ENCODE measurements around the gene PTPRG.

The PTPRG gene

GRCh38 chr3:61765157-61765876 is 203.9 kb downstream of the PTPRG start:
- no peak for DNase-seq (ENCODE audit: low read depth, low spot score)

- no peak for DNase-seq (ENCODE audit: low read depth, low spot score)
Measured at GRCh38 chr3:61768284-61769037, 207.1 kb downstream of the PTPRG start.

- DNase-seq (ENCODE audit: low read depth, low spot score), result no peak
Measured at GRCh38 chr3:61769266-61769990, 208.1 kb downstream of the PTPRG start.

- no peak for DNase-seq (ENCODE audit: low read depth, low spot score)
Measured at GRCh38 chr3:61771976-61772375, 210.6 kb downstream of the PTPRG start.

GRCh38 chr3:61772456-61772855 is 211.1 kb downstream of the PTPRG start:
- no peak for DNase-seq (ENCODE audit: low read depth, low spot score)

- no peak for DNase-seq (ENCODE audit: low read depth, low spot score)
Measured at GRCh38 chr3:61774279-61774890, 213.0 kb downstream of the PTPRG start.

GRCh38 chr3:61776390-61776789 is 215.0 kb downstream of the PTPRG start:
- no peak for DNase-seq (ENCODE audit: low read depth, low spot score)

GRCh38 chr3:61777483-61777882 is 216.1 kb downstream of the PTPRG start:
- DNase-seq (ENCODE audit: low read depth, low spot score), result no peak

GRCh38 chr3:61778095-61778494 is 216.7 kb downstream of the PTPRG start:
- DNase-seq (ENCODE audit: low read depth, low spot score), result no peak

GRCh38 chr3:61780016-61780415 is 218.6 kb downstream of the PTPRG start:
- DNase-seq (ENCODE audit: low read depth, low spot score), result no peak

GRCh38 chr3:61780455-61781228 is 219.3 kb downstream of the PTPRG start:
- DNase-seq (ENCODE audit: low read depth, low spot score), result no peak

- no peak for DNase-seq (ENCODE audit: low read depth, low spot score)
Measured at GRCh38 chr3:61783993-61784718, 222.8 kb downstream of the PTPRG start.

- DNase-seq (ENCODE audit: low read depth, low spot score), result no peak
Measured at GRCh38 chr3:61788623-61789507, 227.5 kb downstream of the PTPRG start.

GRCh38 chr3:61789861-61790260 is 228.5 kb downstream of the PTPRG start:
- no peak for DNase-seq (ENCODE audit: low read depth, low spot score)

GRCh38 chr3:61790411-61790810 is 229.0 kb downstream of the PTPRG start:
- no peak for DNase-seq (ENCODE audit: low read depth, low spot score)

- no peak for DNase-seq (ENCODE audit: low read depth, low spot score)
Measured at GRCh38 chr3:61793056-61793455, 231.7 kb downstream of the PTPRG start.

- no peak for DNase-seq (ENCODE audit: low read depth, low spot score)
Measured at GRCh38 chr3:61793521-61793920, 232.2 kb downstream of the PTPRG start.

GRCh38 chr3:61794341-61794740 is 233.0 kb downstream of the PTPRG start:
- DNase-seq (ENCODE audit: low read depth, low spot score), result no peak

GRCh38 chr3:61794961-61795360 is 233.6 kb downstream of the PTPRG start:
- DNase-seq (ENCODE audit: low read depth, low spot score), result no peak
